Measurements from ENCODE around the gene TNFAIP3. TPM values are rescaled to one million over a fixed set of nuclear protein-coding genes. Genes with fewer than 3 reads are reported as not detected.

The TNFAIP3 gene
- total RNA-seq, 1 donor from 2014 or later: 56.3 TPM

GRCh38 chr6:137879885-137880745 is 13.1 kb downstream of the TNFAIP3 start:
- no peak for DNase-seq (ENCODE audit: low read depth)
- Histone ChIP-seq H3K4me3 (ENCODE audit: low read depth, low read length) (no peak overlapping the region), H3K27me3 (ENCODE audit: control insufficient read depth, insufficient read depth, low read length) (no peaks in the 10 kb centered on the region), H3K36me3 (ENCODE audit: control insufficient read depth, insufficient read depth, low read length) (peaks cover 4% of the 10 kb centered on the region)
- TF ChIP-seq CTCF (IDR thresholded peaks at IDR 0.05; ENCODE audit: insufficient read depth, low read length, poor library complexity, severe bottlenecking): no peak

GRCh38 chr6:137880746-137881521 is 13.9 kb downstream of the TNFAIP3 start:
- Histone ChIP-seq H3K36me3 (ENCODE audit: control insufficient read depth, insufficient read depth, low read length) (peaks cover 4% of the 10 kb centered on the region), H3K4me3 (ENCODE audit: low read depth, low read length) (no peak overlapping the region), H3K27me3 (ENCODE audit: control insufficient read depth, insufficient read depth, low read length) (no peaks in the 10 kb centered on the region)
- TF ChIP-seq CTCF (IDR thresholded peaks at IDR 0.05; ENCODE audit: insufficient read depth, low read length, poor library complexity, severe bottlenecking): no peak
- DNase-seq (ENCODE audit: low read depth): no peak

GRCh38 chr6:137881522-137881886 is 14.4 kb downstream of the TNFAIP3 start:
- Histone ChIP-seq H3K4me3 (ENCODE audit: low read depth, low read length) (no peak overlapping the region), H3K36me3 (ENCODE audit: control insufficient read depth, insufficient read depth, low read length) (peaks cover 4% of the 10 kb centered on the region), H3K27me3 (ENCODE audit: control insufficient read depth, insufficient read depth, low read length) (no peaks in the 10 kb centered on the region)
- TF ChIP-seq CTCF (IDR thresholded peaks at IDR 0.05; ENCODE audit: insufficient read depth, low read length, poor library complexity, severe bottlenecking): no peak
- no peak for DNase-seq (ENCODE audit: low read depth)

- TF ChIP-seq CTCF (IDR thresholded peaks at IDR 0.05; ENCODE audit: insufficient read depth, low read length, poor library complexity, severe bottlenecking): no peak
- Histone ChIP-seq H3K36me3 (ENCODE audit: control insufficient read depth, insufficient read depth, low read length) (peaks cover 4% of the 10 kb centered on the region), H3K4me3 (ENCODE audit: low read depth, low read length) (no peak overlapping the region), H3K27me3 (ENCODE audit: control insufficient read depth, insufficient read depth, low read length) (no peaks in the 10 kb centered on the region)
- no peak for DNase-seq (ENCODE audit: low read depth)
Measured at GRCh38 chr6:137882225-137882961, 15.3 kb downstream of the TNFAIP3 start.

GRCh38 chr6:137883400-137884148 is 16.5 kb downstream of the TNFAIP3 start:
- Histone ChIP-seq H3K27me3 (ENCODE audit: control insufficient read depth, insufficient read depth, low read length) (no peaks in the 10 kb centered on the region), H3K4me3 (ENCODE audit: low read depth, low read length) (no peak overlapping the region), H3K36me3 (ENCODE audit: control insufficient read depth, insufficient read depth, low read length) (peaks cover 4% of the 10 kb centered on the region)
- no peak for DNase-seq (ENCODE audit: low read depth)
- no peak for TF ChIP-seq CTCF (IDR thresholded peaks at IDR 0.05; ENCODE audit: insufficient read depth, low read length, poor library complexity, severe bottlenecking)
